Measurements from ENCODE around the gene SLC16A6.
A peak's percentile ranks its signal among the peaks of the same experiment; 100 is the strongest.
"Not testable (repeated sequence)": the region's sequence is repeated elsewhere in the genome, so short reads cannot be mapped to it uniquely, and the experiment has no call there.

Gene SLC16A6

GRCh38 chr17:68289473-68289872 lies 1.5 kb downstream of the SLC16A6 start:
- Histone ChIP-seq H3K9ac (ENCODE audit: low read depth, low read length) (no peak overlapping the region), H3K36me3 (ENCODE audit: control insufficient read depth, insufficient read depth, low read length) (no peaks in the 10 kb centered on the region), H3K9me3 (ENCODE audit: control insufficient read depth, insufficient read depth, low read length) (no peaks in the 10 kb centered on the region), H3K4me3 (ENCODE audit: low read depth, low read length) (peak overlapping the region; percentile 66; the same call in 1 of the 2 replicates), H3K27me3 (ENCODE audit: control insufficient read depth, insufficient read depth, low read length) (peaks cover 42% of the 10 kb centered on the region), H3K4me1 (ENCODE audit: control insufficient read depth, insufficient read depth, low read length) (peaks cover 39% of the 10 kb centered on the region), H3K27ac (ENCODE audit: low read depth, low read length) (no peak overlapping the region)

GRCh38 chr17:68288804-68289203 lies 2.1 kb downstream of the SLC16A6 start:
- H3K9me3 ChIP-seq (ENCODE audit: control insufficient read depth, insufficient read depth, low read length) = no peaks in the 10 kb centered on the region
- H3K27ac ChIP-seq (ENCODE audit: low read depth, low read length) = no peak overlapping the region
- H3K9ac ChIP-seq (ENCODE audit: low read depth, low read length) = no peak overlapping the region
- H3K36me3 ChIP-seq (ENCODE audit: control insufficient read depth, insufficient read depth, low read length) = no peaks in the 10 kb centered on the region
- H3K4me1 ChIP-seq (ENCODE audit: control insufficient read depth, insufficient read depth, low read length) = peaks cover 32% of the 10 kb centered on the region
- H3K4me3 ChIP-seq (ENCODE audit: low read depth, low read length) = no peak overlapping the region
- peaks cover 42% of the 10 kb centered on the region for H3K27me3 ChIP-seq (ENCODE audit: control insufficient read depth, insufficient read depth, low read length)

GRCh38 chr17:68288375-68288774 lies 2.6 kb downstream of the SLC16A6 start:
- H3K4me1 ChIP-seq (ENCODE audit: control insufficient read depth, insufficient read depth, low read length) = peaks cover 28% of the 10 kb centered on the region
- no peak overlapping the region for H3K9ac ChIP-seq (ENCODE audit: low read depth, low read length)
- H3K4me3 ChIP-seq (ENCODE audit: low read depth, low read length) = no peak overlapping the region
- H3K27ac ChIP-seq (ENCODE audit: low read depth, low read length) = no peak overlapping the region
- no peaks in the 10 kb centered on the region for H3K9me3 ChIP-seq (ENCODE audit: control insufficient read depth, insufficient read depth, low read length)
- no peaks in the 10 kb centered on the region for H3K36me3 ChIP-seq (ENCODE audit: control insufficient read depth, insufficient read depth, low read length)
- H3K27me3 ChIP-seq (ENCODE audit: control insufficient read depth, insufficient read depth, low read length) = peaks cover 39% of the 10 kb centered on the region

- not testable (repeated sequence) for H3K27me3 ChIP-seq (ENCODE audit: control insufficient read depth, insufficient read depth, low read length); H3K9me3 ChIP-seq (ENCODE audit: control insufficient read depth, insufficient read depth, low read length); H3K4me1 ChIP-seq (ENCODE audit: control insufficient read depth, insufficient read depth, low read length); H3K4me3 ChIP-seq (ENCODE audit: low read depth, low read length); H3K36me3 ChIP-seq (ENCODE audit: control insufficient read depth, insufficient read depth, low read length); H3K27ac ChIP-seq (ENCODE audit: low read depth, low read length); H3K9ac ChIP-seq (ENCODE audit: low read depth, low read length)
Measured at GRCh38 chr17:68281965-68282364, 9.0 kb downstream of the SLC16A6 start.

- Histone ChIP-seq H3K27ac (ENCODE audit: low read depth, low read length) (no peak overlapping the region), H3K4me1 (ENCODE audit: control insufficient read depth, insufficient read depth, low read length) (no peaks in the 10 kb centered on the region), H3K9me3 (ENCODE audit: control insufficient read depth, insufficient read depth, low read length) (peaks cover 7% of the 10 kb centered on the region), H3K27me3 (ENCODE audit: control insufficient read depth, insufficient read depth, low read length) (no peaks in the 10 kb centered on the region), H3K4me3 (ENCODE audit: low read depth, low read length) (no peak overlapping the region), H3K36me3 (ENCODE audit: control insufficient read depth, insufficient read depth, low read length) (no peaks in the 10 kb centered on the region), H3K9ac (ENCODE audit: low read depth, low read length) (no peak overlapping the region)
Measured at GRCh38 chr17:68277807-68278206, 13.1 kb downstream of the SLC16A6 start.

GRCh38 chr17:68276339-68276738 lies 14.6 kb downstream of the SLC16A6 start:
- not testable (repeated sequence) for H3K4me3 ChIP-seq (ENCODE audit: low read depth, low read length); H3K27me3 ChIP-seq (ENCODE audit: control insufficient read depth, insufficient read depth, low read length); H3K9me3 ChIP-seq (ENCODE audit: control insufficient read depth, insufficient read depth, low read length); H3K36me3 ChIP-seq (ENCODE audit: control insufficient read depth, insufficient read depth, low read length); H3K27ac ChIP-seq (ENCODE audit: low read depth, low read length); H3K9ac ChIP-seq (ENCODE audit: low read depth, low read length); H3K4me1 ChIP-seq (ENCODE audit: control insufficient read depth, insufficient read depth, low read length)

- no peaks in the 10 kb centered on the region for H3K36me3 ChIP-seq (ENCODE audit: control insufficient read depth, insufficient read depth, low read length)
- no peak overlapping the region for H3K9ac ChIP-seq (ENCODE audit: low read depth, low read length)
Measured at GRCh38 chr17:68273722-68274121, 17.2 kb downstream of the SLC16A6 start.

GRCh38 chr17:68265833-68266232 lies 25.1 kb downstream of the SLC16A6 start:
- not testable (repeated sequence) for H3K36me3 ChIP-seq (ENCODE audit: control insufficient read depth, insufficient read depth, low read length); H3K27ac ChIP-seq (ENCODE audit: low read depth, low read length); H3K9me3 ChIP-seq (ENCODE audit: control insufficient read depth, insufficient read depth, low read length); H3K27me3 ChIP-seq (ENCODE audit: control insufficient read depth, insufficient read depth, low read length); H3K4me1 ChIP-seq (ENCODE audit: control insufficient read depth, insufficient read depth, low read length); H3K9ac ChIP-seq (ENCODE audit: low read depth, low read length); H3K4me3 ChIP-seq (ENCODE audit: low read depth, low read length)

More at GRCh38 chr17:68273722-68274121, 17.2 kb downstream of the SLC16A6 start:
- H3K4me3 ChIP-seq (ENCODE audit: low read depth, low read length) = no peak overlapping the region
- peaks cover 7% of the 10 kb centered on the region for H3K9me3 ChIP-seq (ENCODE audit: control insufficient read depth, insufficient read depth, low read length)
- H3K27me3 ChIP-seq (ENCODE audit: control insufficient read depth, insufficient read depth, low read length) = no peaks in the 10 kb centered on the region
- no peak overlapping the region for H3K27ac ChIP-seq (ENCODE audit: low read depth, low read length)
- H3K4me1 ChIP-seq (ENCODE audit: control insufficient read depth, insufficient read depth, low read length) = no peaks in the 10 kb centered on the region

GRCh38 chr17:68263101-68263681 lies 27.7 kb downstream of the SLC16A6 start:
- H3K27me3 ChIP-seq (ENCODE audit: control insufficient read depth, insufficient read depth, low read length); H3K36me3 ChIP-seq (ENCODE audit: control insufficient read depth, insufficient read depth, low read length); H3K4me3 ChIP-seq (ENCODE audit: low read depth, low read length); H3K9ac ChIP-seq (ENCODE audit: low read depth, low read length); H3K27ac ChIP-seq (ENCODE audit: low read depth, low read length); H3K9me3 ChIP-seq (ENCODE audit: control insufficient read depth, insufficient read depth, low read length); H3K4me1 ChIP-seq (ENCODE audit: control insufficient read depth, insufficient read depth, low read length): not testable (repeated sequence)

- not testable (repeated sequence) for H3K9me3 ChIP-seq (ENCODE audit: control insufficient read depth, insufficient read depth, low read length); H3K27ac ChIP-seq (ENCODE audit: low read depth, low read length); H3K9ac ChIP-seq (ENCODE audit: low read depth, low read length); H3K27me3 ChIP-seq (ENCODE audit: control insufficient read depth, insufficient read depth, low read length); H3K36me3 ChIP-seq (ENCODE audit: control insufficient read depth, insufficient read depth, low read length); H3K4me1 ChIP-seq (ENCODE audit: control insufficient read depth, insufficient read depth, low read length); H3K4me3 ChIP-seq (ENCODE audit: low read depth, low read length)
Measured at GRCh38 chr17:68262467-68262866, 28.5 kb downstream of the SLC16A6 start.

- H3K36me3 ChIP-seq (ENCODE audit: control insufficient read depth, insufficient read depth, low read length) = peaks cover 17% of the 10 kb centered on the region
- H3K9me3 ChIP-seq (ENCODE audit: control insufficient read depth, insufficient read depth, low read length) = no peaks in the 10 kb centered on the region
- H3K27me3 ChIP-seq (ENCODE audit: control insufficient read depth, insufficient read depth, low read length) = no peaks in the 10 kb centered on the region
- 0 out of 2 replicates have a peak, but pooled peaks cover 4% of the 10 kb centered on the region for H3K4me1 ChIP-seq (ENCODE audit: control insufficient read depth, insufficient read depth, low read length)
- H3K4me3 ChIP-seq (ENCODE audit: low read depth, low read length) = no peak overlapping the region
- H3K27ac ChIP-seq (ENCODE audit: low read depth, low read length) = no peak overlapping the region
- H3K9ac ChIP-seq (ENCODE audit: low read depth, low read length) = no peak overlapping the region
Measured at GRCh38 chr17:68260051-68260762, 30.7 kb downstream of the SLC16A6 start.
